OCI-LY1 (cell line): Measurements from ENCODE around the gene ITPK1.

Experiments used
- H2AFZ ChIP-seq: fragments of 200-600 bp; sonication (generic), shearing (Covaris generic); 2 replicates; pipeline ENCODE4 v1.6.0; 2014; ENCODE audit warnings: antibody characterized with exemption, mild to moderate bottlenecking, low read length
- H3F3A ChIP-seq: fragments of 200-600 bp; sonication (generic), shearing (Covaris generic); 2 replicates; pipeline ENCODE4 v1.6.0; 2014; ENCODE audit warnings: mild to moderate bottlenecking, antibody characterized with exemption, low read length, moderate library complexity; ENCODE audit not compliant: insufficient read depth
- H3K27ac ChIP-seq: fragments of 200-600 bp; sonication (generic); 2 replicates; pipeline ENCODE4 v1.5.1; 2014; ENCODE audit warnings: low read length, mixed run types, mild to moderate bottlenecking, low read depth; ENCODE audit not compliant: poor library complexity, severe bottlenecking
- H3K27me3 ChIP-seq: fragments of 200-600 bp; sonication (generic); 2 replicates; pipeline ENCODE4 v1.6.0; 2014; ENCODE audit warnings: antibody characterized with exemption, mild to moderate bottlenecking, low read length, moderate library complexity; ENCODE audit not compliant: insufficient read depth
- H3K36me3 ChIP-seq: fragments of 200-600 bp; sonication (generic); 2 replicates; pipeline ENCODE4 v1.6.1; 2014; ENCODE audit warnings: mild to moderate bottlenecking, antibody characterized with exemption, low read length, moderate library complexity, mixed read lengths; ENCODE audit not compliant: insufficient read depth
- H3K4me1 ChIP-seq: fragments of 200-600 bp; sonication (generic); 2 replicates; pipeline ENCODE4 v1.5.1; 2014; ENCODE audit warnings: mild to moderate bottlenecking, low read length, moderate library complexity; ENCODE audit not compliant: insufficient read depth, severe bottlenecking
- H3K4me2 ChIP-seq: fragments of 200-600 bp; sonication (generic), shearing (Covaris generic); 2 replicates; pipeline ENCODE4 v1.6.1; 2014; ENCODE audit warnings: low read length
- H3K4me3 ChIP-seq: fragments of 200-600 bp; sonication (generic); 2 replicates; pipeline ENCODE4 v1.5.1; 2014; ENCODE audit warnings: low read length, low read depth, mild to moderate bottlenecking, mixed read lengths; ENCODE audit not compliant: poor library complexity, severe bottlenecking
- H3K79me2 ChIP-seq: fragments of 200-600 bp; shearing (Covaris generic); 2 replicates; pipeline ENCODE4 v1.6.1; 2016; ENCODE audit warnings: mixed run types, low read length, mixed read lengths; ENCODE audit not compliant: insufficient read depth
- H3K9ac ChIP-seq: fragments of 200-600 bp; sonication (generic), shearing (Covaris generic); 2 replicates; pipeline ENCODE4 v1.6.1; 2014; ENCODE audit warnings: mild to moderate bottlenecking, low read length, mixed read lengths
- H3K9me2 ChIP-seq: fragments of 200-600 bp; sonication (generic), shearing (Covaris generic); 2 replicates; pipeline ENCODE4 v1.6.1; 2014; ENCODE audit warnings: low read depth, mild to moderate bottlenecking, low read length, mixed read lengths
- H3K9me3 ChIP-seq: fragments of 200-600 bp; shearing (Covaris generic); 2 replicates; pipeline ENCODE4 v1.6.1; 2014; ENCODE audit warnings: low read length, mixed read lengths
- H4K20me1 ChIP-seq: fragments of 200-600 bp; sonication (generic), shearing (Covaris generic); 2 replicates; pipeline ENCODE4 v1.6.0; 2016; ENCODE audit warnings: mild to moderate bottlenecking, low read length; ENCODE audit not compliant: insufficient read depth
- CTCF ChIP-seq: fragments of 200-600 bp; sonication (generic), shearing (Covaris generic); IDR thresholded peaks from 2 replicates; pipeline ENCODE4 v1.5.1; 2017; ENCODE audit warnings: mild to moderate bottlenecking, antibody characterized with exemption, low read length, moderate library complexity, mixed read lengths
- EZH2 ChIP-seq: fragments of 200-600 bp; sonication (generic), shearing (Covaris generic); IDR thresholded peaks from 2 replicates; pipeline ENCODE4 v1.8.0; 2017; ENCODE audit warnings: borderline replicate concordance, mixed run types, mild to moderate bottlenecking, antibody characterized with exemption, low read length, moderate library complexity, mixed read lengths

The ITPK1 gene

GRCh38 chr14:92954933-92955332 lies 160.8 kb downstream of the ITPK1 start:
- Histone ChIP-seq H3K4me2 (no peak overlapping the region), H4K20me1 (no peaks in the 10 kb centered on the region), H3K9ac (no peak overlapping the region), H3K4me1 (no peaks in the 10 kb centered on the region), H3K9me2 (no peaks in the 10 kb centered on the region), H3K4me3 (no peak overlapping the region), H3F3A (no peaks in the 10 kb centered on the region), H3K79me2 (no peaks in the 10 kb centered on the region), H3K27ac (no peak overlapping the region), H3K27me3 (no peaks in the 10 kb centered on the region), H3K9me3 (no peaks in the 10 kb centered on the region), H3K36me3 (no peaks in the 10 kb centered on the region), H2AFZ (no peak overlapping the region)
- TF ChIP-seq EZH2 (no peak), CTCF (no peak)

- H3F3A ChIP-seq, result no peaks in the 10 kb centered on the region
- no peak for TF ChIP-seq EZH2
- TF ChIP-seq CTCF, result no peak
- no peak overlapping the region for H2AFZ ChIP-seq
- no peaks in the 10 kb centered on the region for H4K20me1 ChIP-seq
- no peaks in the 10 kb centered on the region for H3K9me2 ChIP-seq
- H3K36me3 ChIP-seq, result no peaks in the 10 kb centered on the region
- no peak overlapping the region for H3K27ac ChIP-seq
- no peak overlapping the region for H3K4me2 ChIP-seq
- H3K9ac ChIP-seq, result no peak overlapping the region
- H3K9me3 ChIP-seq, result no peaks in the 10 kb centered on the region
- no peak overlapping the region for H3K4me3 ChIP-seq
- H3K79me2 ChIP-seq, result no peaks in the 10 kb centered on the region
- H3K27me3 ChIP-seq, result no peaks in the 10 kb centered on the region
- H3K4me1 ChIP-seq, result no peaks in the 10 kb centered on the region
Measured at GRCh38 chr14:92953526-92953925, 162.2 kb downstream of the ITPK1 start.

GRCh38 chr14:92952481-92953298 lies 163.0 kb downstream of the ITPK1 start:
- no peak overlapping the region for H3K27ac ChIP-seq
- no peak overlapping the region for H3K9ac ChIP-seq
- H3K4me3 ChIP-seq, result no peak overlapping the region
- H2AFZ ChIP-seq, result no peak overlapping the region
- H3K9me2 ChIP-seq, result no peaks in the 10 kb centered on the region
- H3K4me1 ChIP-seq, result no peaks in the 10 kb centered on the region
- H3K27me3 ChIP-seq, result no peaks in the 10 kb centered on the region
- H3K4me2 ChIP-seq, result no peak overlapping the region
- H3K9me3 ChIP-seq, result no peaks in the 10 kb centered on the region
- TF ChIP-seq EZH2 (no peak), CTCF (no peak)
- no peaks in the 10 kb centered on the region for H3K79me2 ChIP-seq
- no peaks in the 10 kb centered on the region for H4K20me1 ChIP-seq
- H3K36me3 ChIP-seq, result no peaks in the 10 kb centered on the region
- H3F3A ChIP-seq, result no peaks in the 10 kb centered on the region
